ENCODE data around the gene STIP1. TPM values are rescaled to one million over a fixed set of nuclear protein-coding genes. Genes with fewer than 3 reads are reported as not detected.

Gene STIP1
- total and polyA plus RNA-seq, 9 of the 15 experiments (the other 6 are each of a cell fraction or from before 2014, with no cell fraction given) = 58.1 to 465 (median 346) TPM

- TF ChIP-seq ZC3H4 (CRISPR knock-in tag; IDR thresholded peaks at IDR 0.05; ENCODE audit: borderline replicate concordance) (peak; percentile 73; the same call in 1 of the 2 replicates), GABPB1 (CRISPR knock-in tag; IDR thresholded peaks at IDR 0.05) (no peak), RNF219 (CRISPR knock-in tag; IDR thresholded peaks at IDR 0.05) (no peak), RBBP5 (IDR thresholded peaks at IDR 0.05; ENCODE audit: borderline replicate concordance, insufficient read depth, low read length, poor library complexity, severe bottlenecking) (peak; percentile 35), RB1 (IDR thresholded peaks at IDR 0.05; ENCODE audit: low read depth) (peak; percentile 48; the same call in 1 of the 2 replicates), ZFP36 (IDR thresholded peaks at IDR 0.05; ENCODE audit: low read depth, low read length, partially characterized antibody) (no peak), CTCF (IDR thresholded peaks at IDR 0.05 in 2 of 3, conservative IDR thresholded peaks at IDR 0.05 in 1 of 3; ENCODE audit: insufficient read depth in 2 of 3, low read depth in 1 of 3, low read length in 3 of 3) (peak in 1 of 3 experiments; percentile 58; a peak in 1 of 6 replicates), TFAP4 (CRISPR knock-in tag; IDR thresholded peaks at IDR 0.05; ENCODE audit: borderline replicate concordance) (peak; percentile 13; the same call in 1 of the 2 replicates), CEBPZ (IDR thresholded peaks at IDR 0.05; ENCODE audit: borderline replicate concordance, low read depth, low read length) (no peak), SMARCC2 (IDR thresholded peaks at IDR 0.05; ENCODE audit: low read depth) (no peak), CBX2 (IDR thresholded peaks at IDR 0.05; ENCODE audit: insufficient read depth, low read length, poor library complexity, severe bottlenecking) (no peak), PHTF2 (CRISPR knock-in tag; IDR thresholded peaks at IDR 0.05) (no peak), CHD2 (IDR thresholded peaks at IDR 0.05; ENCODE audit: low read depth, low read length) (no peak), ZFPM2 (CRISPR knock-in tag; IDR thresholded peaks at IDR 0.05) (no peak), E2F1 (CRISPR knock-in tag; IDR thresholded peaks at IDR 0.05) (no peak), MTA3 (IDR thresholded peaks at IDR 0.05; ENCODE audit: borderline replicate concordance) (0 out of 2 replicates have a peak, but pooled peaks have one; percentile 20)
Observed at GRCh38 chr11:64234647-64235379, 48.8 kb downstream of the STIP1 start (continued).
